Measurements from ENCODE around the gene FAM241A. TPM values are rescaled to one million over a fixed set of nuclear protein-coding genes. Genes with fewer than 3 reads are reported as not detected.
"Not testable (repeated sequence)": the region's sequence is repeated elsewhere in the genome, so short reads cannot be mapped to it uniquely, and the experiment has no call there.

Gene FAM241A
- total RNA-seq, 2 donors from 2014 or later: 0.13 to 0.18 TPM

GRCh38 chr4:112110059-112110425 is 35.2 kb upstream of the FAM241A start:
- Mint-ChIP-seq H3K4me1 (peaks cover 22% of the 10 kb centered on the region), H3K27ac (no peak overlapping the region), H3K27me3 (ENCODE audit: insufficient read depth) (peaks cover 2% of the 10 kb centered on the region), H3K36me3 (ENCODE audit: low read depth) (no peaks in the 10 kb centered on the region), H3K4me3 (no peak overlapping the region), H3K9me3 (peaks cover 1% of the 10 kb centered on the region)
- H3K9ac ChIP-seq (ENCODE audit: extremely low read depth, low read length, poor library complexity, severe bottlenecking): no peak overlapping the region
- H3K36me3 ChIP-seq (ENCODE audit: control insufficient read depth, insufficient read depth, low read length): no peaks in the 10 kb centered on the region
- H3K27ac ChIP-seq (ENCODE audit: low read depth, low read length): no peak overlapping the region
- no peak for DNase-seq
- TF ChIP-seq, protein P1, sequence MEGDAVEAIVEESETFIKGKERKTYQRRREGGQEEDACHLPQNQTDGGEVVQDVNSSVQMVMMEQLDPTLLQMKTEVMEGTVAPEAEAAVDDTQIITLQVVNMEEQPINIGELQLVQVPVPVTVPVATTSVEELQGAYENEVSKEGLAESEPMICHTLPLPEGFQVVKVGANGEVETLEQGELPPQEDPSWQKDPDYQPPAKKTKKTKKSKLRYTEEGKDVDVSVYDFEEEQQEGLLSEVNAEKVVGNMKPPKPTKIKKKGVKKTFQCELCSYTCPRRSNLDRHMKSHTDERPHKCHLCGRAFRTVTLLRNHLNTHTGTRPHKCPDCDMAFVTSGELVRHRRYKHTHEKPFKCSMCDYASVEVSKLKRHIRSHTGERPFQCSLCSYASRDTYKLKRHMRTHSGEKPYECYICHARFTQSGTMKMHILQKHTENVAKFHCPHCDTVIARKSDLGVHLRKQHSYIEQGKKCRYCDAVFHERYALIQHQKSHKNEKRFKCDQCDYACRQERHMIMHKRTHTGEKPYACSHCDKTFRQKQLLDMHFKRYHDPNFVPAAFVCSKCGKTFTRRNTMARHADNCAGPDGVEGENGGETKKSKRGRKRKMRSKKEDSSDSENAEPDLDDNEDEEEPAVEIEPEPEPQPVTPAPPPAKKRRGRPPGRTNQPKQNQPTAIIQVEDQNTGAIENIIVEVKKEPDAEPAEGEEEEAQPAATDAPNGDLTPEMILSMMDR (conservative IDR thresholded peaks at IDR 0.05): no peak
- H3K4me3 ChIP-seq (ENCODE audit: low read length): no peak overlapping the region
- WGBS, 2 experiments (ENCODE audit: insufficient coverage in 1 of 2, insufficient read length in 1 of 2): no CpG with 5 or more reads among the region's 1 CpG
- no peaks in the 10 kb centered on the region for H3K9me3 ChIP-seq (ENCODE audit: control insufficient read depth, low read length)
- H3K27me3 ChIP-seq (ENCODE audit: control insufficient read depth, insufficient read depth, low read length, poor library complexity, severe bottlenecking): peaks cover 7% of the 10 kb centered on the region
- no peaks in the 10 kb centered on the region for H3K4me1 ChIP-seq (ENCODE audit: control insufficient read depth, insufficient read depth, low read length)

- H3K36me3 ChIP-seq (ENCODE audit: control insufficient read depth, insufficient read depth, low read length): no peaks in the 10 kb centered on the region
- H3K9me3 ChIP-seq (ENCODE audit: control insufficient read depth, low read length): no peaks in the 10 kb centered on the region
- H3K4me3 ChIP-seq (ENCODE audit: low read length): no peak overlapping the region
- peaks cover 1% of the 10 kb centered on the region for H3K9me3 Mint-ChIP-seq
- peaks cover 22% of the 10 kb centered on the region for H3K4me1 Mint-ChIP-seq
- WGBS, 2 experiments (ENCODE audit: insufficient coverage in 1 of 2, insufficient read length in 1 of 2): no CpG with 5 or more reads among the region's 1 CpG
- H3K4me1 ChIP-seq (ENCODE audit: control insufficient read depth, insufficient read depth, low read length): no peaks in the 10 kb centered on the region
- H3K36me3 Mint-ChIP-seq (ENCODE audit: low read depth): no peaks in the 10 kb centered on the region
- TF ChIP-seq, protein P1 (conservative IDR thresholded peaks at IDR 0.05): no peak
- H3K27me3 ChIP-seq (ENCODE audit: control insufficient read depth, insufficient read depth, low read length, poor library complexity, severe bottlenecking): peaks cover 7% of the 10 kb centered on the region
- H3K27me3 Mint-ChIP-seq (ENCODE audit: insufficient read depth): peaks cover 2% of the 10 kb centered on the region
- H3K4me3 Mint-ChIP-seq: no peak overlapping the region
- no peak for DNase-seq
- H3K27ac ChIP-seq (ENCODE audit: low read depth, low read length): no peak overlapping the region
- no peak overlapping the region for H3K27ac Mint-ChIP-seq
- no peak overlapping the region for H3K9ac ChIP-seq (ENCODE audit: extremely low read depth, low read length, poor library complexity, severe bottlenecking)
These were observed 33.9 kb upstream of the FAM241A start for GRCh38 chr4:112111306-112111705.

GRCh38 chr4:112112095-112112494 is 33.2 kb upstream of the FAM241A start:
- not testable (repeated sequence) for H3K36me3 Mint-ChIP-seq (ENCODE audit: low read depth); H3K27me3 Mint-ChIP-seq (ENCODE audit: insufficient read depth); H3K27ac ChIP-seq (ENCODE audit: low read depth, low read length); DNase-seq; H3K36me3 ChIP-seq (ENCODE audit: control insufficient read depth, insufficient read depth, low read length); H3K9me3 Mint-ChIP-seq; H3K4me3 Mint-ChIP-seq; H3K27ac Mint-ChIP-seq; H3K9ac ChIP-seq (ENCODE audit: extremely low read depth, low read length, poor library complexity, severe bottlenecking); H3K27me3 ChIP-seq (ENCODE audit: control insufficient read depth, insufficient read depth, low read length, poor library complexity, severe bottlenecking); H3K4me3 ChIP-seq (ENCODE audit: low read length); H3K4me1 ChIP-seq (ENCODE audit: control insufficient read depth, insufficient read depth, low read length); H3K9me3 ChIP-seq (ENCODE audit: control insufficient read depth, low read length)
- H3K4me1 Mint-ChIP-seq: peaks cover 22% of the 10 kb centered on the region
- WGBS, 2 experiments (ENCODE audit: insufficient coverage in 1 of 2, insufficient read length in 1 of 2): 80% methylated on average over 1 to 7 of the region's 7 CpGs

DNA sequence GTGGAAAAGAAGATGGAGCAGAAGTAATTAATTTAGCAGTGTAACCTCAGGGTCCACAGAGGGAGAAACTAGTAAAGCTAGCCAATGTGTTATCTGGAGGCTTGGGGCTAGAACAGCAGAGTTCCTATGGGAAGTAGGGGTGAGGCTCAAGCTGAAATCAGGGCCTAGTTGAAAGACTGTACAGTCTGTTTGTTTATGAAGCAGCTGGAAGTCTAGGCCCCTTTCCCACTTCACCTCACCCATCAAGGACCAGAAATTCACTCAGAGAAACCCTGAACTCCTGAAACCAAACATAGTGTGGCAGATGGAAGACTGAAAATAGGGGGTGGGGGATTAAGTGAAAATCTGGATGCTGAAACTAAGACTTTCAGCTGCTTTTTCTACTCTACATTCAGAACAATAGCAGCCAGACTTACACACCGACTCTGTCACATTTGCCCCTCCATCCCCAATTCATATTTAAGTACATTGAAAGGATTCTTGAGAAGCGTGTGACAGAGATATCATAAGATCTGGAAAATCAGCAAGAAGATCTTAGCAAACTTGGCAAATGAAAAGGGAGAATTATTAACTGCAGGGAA is 32.6 kb upstream of the FAM241A start:
- Histone ChIP-seq H3K9me3 (ENCODE audit: control insufficient read depth, low read length) (no peaks in the 10 kb centered on the region), H3K9ac (ENCODE audit: extremely low read depth, low read length, poor library complexity, severe bottlenecking) (no peak overlapping the region), H3K4me1 (ENCODE audit: control insufficient read depth, insufficient read depth, low read length) (no peaks in the 10 kb centered on the region), H3K4me3 (ENCODE audit: low read length) (no peak overlapping the region), H3K27me3 (ENCODE audit: control insufficient read depth, insufficient read depth, low read length, poor library complexity, severe bottlenecking) (peaks cover 7% of the 10 kb centered on the region), H3K27ac (ENCODE audit: low read depth, low read length) (no peak overlapping the region), H3K36me3 (ENCODE audit: control insufficient read depth, insufficient read depth, low read length) (no peaks in the 10 kb centered on the region)
- Mint-ChIP-seq H3K27me3 (ENCODE audit: insufficient read depth) (peaks cover 2% of the 10 kb centered on the region), H3K27ac (no peak overlapping the region), H3K4me3 (no peak overlapping the region), H3K36me3 (ENCODE audit: low read depth) (no peaks in the 10 kb centered on the region), H3K9me3 (peaks cover 1% of the 10 kb centered on the region), H3K4me1 (peaks cover 22% of the 10 kb centered on the region)
- DNase-seq: no peak
- TF ChIP-seq, protein P1 (conservative IDR thresholded peaks at IDR 0.05): no peak
- WGBS, 2 experiments (ENCODE audit: insufficient coverage in 1 of 2, insufficient read length in 1 of 2): 85 to 100% methylated on average over 1 to 2 of the region's 2 CpGs

Measured in endodermal cell (in vitro differentiated cells).